Parathyroid adenoma (tissue), 2 donors: ENCODE results near the gene TVP23C.
A peak's percentile ranks its signal among the peaks of the same experiment; 100 is the strongest.
"Not testable (repeated sequence)": the region's sequence is repeated elsewhere in the genome, so short reads cannot be mapped to it uniquely, and the experiment has no call there.

Experiments
- H2AFZ ChIP-seq: fragments of 300-600 bp; sonication (generic); one replicate; pipeline ENCODE4 v1.7.0; 2017; ENCODE audit warnings: antibody characterized with exemption, mild to moderate bottlenecking
- H3K27ac ChIP-seq: fragments of 300-600 bp; sonication (generic); one replicate; pipeline ENCODE4 v1.7.0; 2017
- H3K27me3 ChIP-seq: fragments of 300-600 bp; sonication (generic); one replicate; pipeline ENCODE4 v1.7.0; 2017; ENCODE audit warnings: low read length; ENCODE audit not compliant: control insufficient read depth, insufficient read depth
- H3K36me3 ChIP-seq: fragments of 300-600 bp; sonication (generic); one replicate; pipeline ENCODE4 v1.7.0; 2017; ENCODE audit warnings: low read length; ENCODE audit not compliant: control insufficient read depth, insufficient read depth
- H3K4me1 ChIP-seq: fragments of 300-600 bp; sonication (generic); one replicate; pipeline ENCODE4 v1.7.0; 2017; ENCODE audit warnings: control low read depth
- H3K4me2 ChIP-seq: fragments of 300-600 bp; sonication (generic); one replicate; pipeline ENCODE4 v1.7.0; 2017; ENCODE audit warnings: low read length
- H3K4me3 ChIP-seq: fragments of 300-600 bp; sonication (generic); one replicate; pipeline ENCODE4 v1.7.0; 2017; ENCODE audit warnings: low read depth, low read length
- H3K79me2 ChIP-seq: fragments of 300-600 bp; sonication (generic); one replicate; pipeline ENCODE4 v1.7.0; 2017; ENCODE audit warnings: control low read depth
- H3K9ac ChIP-seq: fragments of 300-600 bp; sonication (generic); one replicate; pipeline ENCODE4 v1.7.0; 2017; ENCODE audit warnings: mild to moderate bottlenecking
- H3K9me3 ChIP-seq: fragments of 300-600 bp; sonication (generic); one replicate; pipeline ENCODE4 v1.7.0; 2017; ENCODE audit warnings: low read length; ENCODE audit not compliant: control insufficient read depth
- donor health status: primary hyperparathyroidism.

The TVP23C gene

GRCh38 chr17:15562613-15563374 is 489 bp downstream of the TVP23C start:
- H3K9ac ChIP-seq = peak overlapping the region; percentile 46
- H3K9me3 ChIP-seq, H3K4me1 ChIP-seq, H3K27me3 ChIP-seq, H3K36me3 ChIP-seq, H3K79me2 ChIP-seq: not testable (repeated sequence)
- peak overlapping the region; percentile 62 for H3K4me2 ChIP-seq
- peak overlapping the region; percentile 67 for H3K27ac ChIP-seq
- peak overlapping the region; percentile 77 for H3K4me3 ChIP-seq
- H2AFZ ChIP-seq = peak overlapping the region; percentile 93

- H3K9me3 ChIP-seq, H3K4me2 ChIP-seq, H3K4me1 ChIP-seq, H3K4me3 ChIP-seq, H3K27me3 ChIP-seq, H2AFZ ChIP-seq, H3K79me2 ChIP-seq, H3K36me3 ChIP-seq, H3K9ac ChIP-seq, H3K27ac ChIP-seq: not testable (repeated sequence)
These were observed 1.8 kb downstream of the TVP23C start for GRCh38 chr17:15561439-15561838.

- H3K4me3 ChIP-seq, H3K9me3 ChIP-seq, H3K36me3 ChIP-seq, H3K4me2 ChIP-seq, H3K79me2 ChIP-seq, H3K27ac ChIP-seq, H3K4me1 ChIP-seq, H3K27me3 ChIP-seq, H2AFZ ChIP-seq, H3K9ac ChIP-seq: not testable (repeated sequence)
These were observed 4.7 kb downstream of the TVP23C start for GRCh38 chr17:15558403-15559105.

GRCh38 chr17:15557334-15557832 is 5.9 kb downstream of the TVP23C start:
- not testable (repeated sequence) for H3K4me2 ChIP-seq, H3K4me3 ChIP-seq, H3K36me3 ChIP-seq, H3K9ac ChIP-seq, H3K79me2 ChIP-seq, H2AFZ ChIP-seq, H3K27me3 ChIP-seq, H3K4me1 ChIP-seq, H3K9me3 ChIP-seq, H3K27ac ChIP-seq

GRCh38 chr17:15552932-15553331 is 10.4 kb downstream of the TVP23C start:
- not testable (repeated sequence) for H3K4me3 ChIP-seq, H3K27ac ChIP-seq, H3K9ac ChIP-seq, H3K79me2 ChIP-seq, H3K27me3 ChIP-seq, H2AFZ ChIP-seq, H3K4me1 ChIP-seq, H3K36me3 ChIP-seq, H3K4me2 ChIP-seq, H3K9me3 ChIP-seq

- H2AFZ ChIP-seq, H3K9me3 ChIP-seq, H3K4me3 ChIP-seq, H3K36me3 ChIP-seq, H3K4me1 ChIP-seq, H3K79me2 ChIP-seq, H3K9ac ChIP-seq, H3K27ac ChIP-seq, H3K4me2 ChIP-seq, H3K27me3 ChIP-seq: not testable (repeated sequence)
These were observed 13.7 kb downstream of the TVP23C start for GRCh38 chr17:15549552-15549951.

- not testable (repeated sequence) for H3K9me3 ChIP-seq, H3K36me3 ChIP-seq, H3K4me3 ChIP-seq, H2AFZ ChIP-seq, H3K9ac ChIP-seq, H3K4me2 ChIP-seq, H3K4me1 ChIP-seq, H3K27me3 ChIP-seq, H3K79me2 ChIP-seq, H3K27ac ChIP-seq
These were observed 16.7 kb downstream of the TVP23C start for GRCh38 chr17:15546604-15547003.

- not testable (repeated sequence) for H3K36me3 ChIP-seq, H2AFZ ChIP-seq, H3K4me3 ChIP-seq, H3K79me2 ChIP-seq, H3K27me3 ChIP-seq, H3K4me1 ChIP-seq, H3K4me2 ChIP-seq, H3K27ac ChIP-seq, H3K9me3 ChIP-seq, H3K9ac ChIP-seq
These were observed 22.7 kb downstream of the TVP23C start for GRCh38 chr17:15540371-15541219.

- not testable (repeated sequence) for H3K4me3 ChIP-seq, H3K27me3 ChIP-seq, H3K4me1 ChIP-seq, H3K4me2 ChIP-seq, H3K9me3 ChIP-seq, H3K9ac ChIP-seq, H2AFZ ChIP-seq, H3K27ac ChIP-seq, H3K79me2 ChIP-seq, H3K36me3 ChIP-seq
These were observed 30.2 kb downstream of the TVP23C start for GRCh38 chr17:15533122-15533521.
